HG02588 (cell line): ENCODE data around the gene PRLH.

Experiments
- ATAC-seq: cut with Tn5 transposase; IDR thresholded peaks from one replicate; pipeline ENCODE4 v1.9.1; 2021; ENCODE audit warnings: mild to moderate bottlenecking, moderate library complexity; ENCODE audit not compliant: unreplicated experiment

The PRLH gene

GRCh38 chr2:237563816-237564215, 2.6 kb upstream of the PRLH start:
- no peak for ATAC-seq

- ATAC-seq: no peak
Observed at GRCh38 chr2:237564526-237565131, 1.7 kb upstream of the PRLH start.

- ATAC-seq: no peak
Observed at GRCh38 chr2:237565974-237566373, 400 bp upstream of the PRLH start.

- no peak for ATAC-seq
Observed at GRCh38 chr2:237567276-237568029, 1.1 kb downstream of the PRLH start.

DNA sequence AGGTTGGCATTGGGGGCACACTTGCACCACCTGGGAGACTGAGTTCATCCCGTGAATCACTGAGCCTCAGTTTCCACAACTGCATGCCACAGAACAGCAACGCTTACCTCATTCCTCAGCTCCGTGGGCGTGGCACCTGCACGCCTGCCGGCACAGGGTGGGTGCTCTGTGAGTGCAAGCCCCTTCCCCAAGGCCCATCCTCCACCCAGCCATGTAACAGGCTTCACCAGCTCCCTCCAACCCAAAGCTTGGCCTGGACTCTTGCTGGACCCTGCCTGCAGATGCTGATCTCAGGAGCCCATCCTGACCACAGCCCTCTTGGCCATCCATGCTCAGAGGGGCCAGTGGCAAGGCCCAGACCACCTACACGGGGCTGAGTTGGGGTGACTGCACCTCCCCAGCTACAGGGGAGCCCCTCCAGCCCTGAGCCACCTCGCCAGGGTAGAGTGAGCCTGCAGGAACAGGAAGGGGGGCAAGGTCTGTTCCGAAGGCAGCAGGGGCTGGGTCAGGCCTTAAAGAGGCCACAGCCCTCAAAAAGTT, 1.8 kb downstream of the PRLH start:
- ATAC-seq: no peak

- no peak for ATAC-seq
Observed at GRCh38 chr2:237569041-237569440, 2.7 kb downstream of the PRLH start.

- no peak for ATAC-seq
Observed at GRCh38 chr2:237569896-237570295, 3.5 kb downstream of the PRLH start.

- no peak for ATAC-seq
Observed at GRCh38 chr2:237570776-237571335, 4.5 kb downstream of the PRLH start.

GRCh38 chr2:237571551-237571950, 5.2 kb downstream of the PRLH start:
- ATAC-seq: no peak

- ATAC-seq: peak; percentile 80
Observed at GRCh38 chr2:237572021-237572741, 5.8 kb downstream of the PRLH start.

- no peak for ATAC-seq
Observed at GRCh38 chr2:237572742-237573101, 6.3 kb downstream of the PRLH start.

GRCh38 chr2:237573721-237574415, 7.5 kb downstream of the PRLH start:
- ATAC-seq: no peak

DNA sequence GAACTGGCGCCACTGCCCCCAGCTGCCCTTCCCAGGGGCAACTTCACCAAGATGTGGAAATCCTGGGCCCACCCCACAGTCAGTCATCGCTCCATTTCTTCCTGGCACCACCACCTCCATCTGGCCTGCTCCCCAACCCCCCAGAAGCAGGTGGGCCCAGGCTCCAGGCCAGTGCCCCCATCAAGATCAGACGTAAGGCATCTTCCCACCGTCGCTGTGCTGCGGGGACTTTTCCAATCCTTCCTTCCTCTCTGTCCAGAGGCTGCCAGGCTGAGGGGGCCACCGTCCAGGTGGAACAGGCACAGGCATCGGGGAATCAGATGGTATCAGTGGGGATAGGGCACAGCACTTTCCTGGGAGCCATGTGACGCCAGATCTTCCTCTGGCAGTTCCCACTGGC, 8.1 kb downstream of the PRLH start:
- ATAC-seq: no peak

GRCh38 chr2:237574894-237575868, 8.8 kb downstream of the PRLH start:
- no peak for ATAC-seq

DNA sequence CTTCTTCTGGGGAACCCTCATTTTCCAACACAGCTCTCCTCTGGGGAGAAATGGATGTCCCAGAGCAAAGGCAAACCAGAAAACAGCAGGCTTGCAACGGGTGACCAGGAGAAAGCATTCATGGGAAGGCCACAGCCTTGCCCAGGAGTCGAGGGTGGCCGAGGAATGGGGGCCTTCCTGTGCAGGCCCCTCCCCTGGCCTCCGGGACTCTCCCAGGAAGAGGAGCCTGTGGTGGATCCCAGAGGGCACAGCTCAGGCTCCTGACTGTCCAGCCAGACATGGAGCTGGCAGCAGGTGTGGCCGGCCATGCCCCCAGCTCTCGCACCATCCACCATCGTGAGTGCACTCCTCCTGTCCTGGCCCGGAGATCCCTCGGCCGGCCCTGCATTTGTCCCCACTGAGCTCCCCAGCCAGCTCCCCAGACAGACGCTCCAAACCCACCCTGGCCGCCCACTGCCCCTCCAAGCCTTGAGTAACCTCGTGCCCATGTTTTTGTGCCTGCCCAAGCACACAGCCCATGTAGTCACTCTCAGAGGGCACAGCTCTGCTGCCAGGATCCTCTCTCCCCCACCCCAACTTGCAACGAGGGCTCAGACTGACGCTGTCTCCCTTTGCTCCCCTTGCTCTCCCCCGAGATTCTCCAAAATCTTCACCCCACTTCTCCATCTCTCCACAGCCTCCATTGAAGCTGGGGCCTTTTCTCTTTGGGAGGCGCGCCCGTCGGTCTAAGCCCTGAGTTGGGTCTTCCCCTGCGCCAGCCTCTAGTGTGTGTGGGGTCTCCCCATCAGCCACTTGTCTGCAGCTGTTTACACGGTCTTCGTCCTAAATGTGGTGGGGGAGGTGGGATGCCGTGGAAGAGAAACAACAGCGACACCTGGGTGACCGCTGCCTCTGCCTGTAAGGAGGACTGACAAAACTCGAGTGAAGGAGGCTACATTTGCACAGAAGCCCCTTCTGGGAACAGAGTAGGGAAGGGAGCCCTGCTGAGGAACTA, 9.8 kb downstream of the PRLH start:
- ATAC-seq: no peak

DNA sequence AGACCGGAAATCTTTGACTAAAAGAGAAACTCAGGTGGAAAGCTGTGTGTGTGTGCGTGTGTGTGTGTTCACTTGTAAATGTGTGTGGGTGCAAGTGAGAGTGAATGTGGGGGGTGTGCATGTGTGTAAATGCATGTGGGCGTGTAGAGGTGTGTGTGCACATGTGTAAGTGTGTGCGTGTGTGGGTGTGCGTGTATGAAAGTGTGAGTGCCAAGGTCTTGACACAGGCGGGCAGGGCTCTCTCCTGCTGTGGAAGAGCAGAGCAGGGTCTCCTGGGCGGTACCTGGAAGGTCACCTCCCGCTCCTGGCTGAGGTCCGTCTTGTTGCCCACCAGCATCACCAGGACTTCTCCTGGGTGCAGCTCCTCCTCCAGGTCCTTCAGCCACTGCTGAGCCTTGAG, 10.6 kb downstream of the PRLH start:
- no peak for ATAC-seq

- no peak for ATAC-seq
Observed at GRCh38 chr2:237577458-237577857, 11.1 kb downstream of the PRLH start.
